ENCODE measurements around the gene GFRA1. TPM values are rescaled to one million over a fixed set of nuclear protein-coding genes. Genes with fewer than 3 reads are reported as not detected.

GFRA1 gene
- total and polyA plus RNA-seq, 5 donors: 2.7 to 8.3 (median 6.8) TPM

- intact Hi-C loops (cut with DNase I): no loop called here
- peak; percentile 28 to 40 for ATAC-seq
These were observed 32.7 kb downstream of the GFRA1 start for GRCh38 chr10:116240157-116240950.

DNA sequence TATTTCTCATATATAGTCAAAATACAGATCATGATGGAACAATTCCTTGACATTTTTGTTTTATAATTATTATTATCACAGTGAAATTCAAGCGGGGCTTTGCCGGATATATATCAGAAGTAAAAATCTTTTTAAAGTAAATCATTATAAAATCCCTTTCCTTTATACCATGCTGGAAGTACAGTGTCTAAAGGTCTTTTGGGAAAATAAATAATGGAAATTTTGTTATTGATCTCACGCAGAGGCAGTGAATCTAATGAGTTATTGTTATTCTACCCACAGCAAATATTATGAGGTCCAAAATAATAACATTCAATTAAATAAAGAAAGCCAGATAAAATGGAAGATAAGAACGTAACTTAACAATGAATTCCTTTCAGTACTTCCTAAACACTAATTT, 33.8 kb downstream of the GFRA1 start:
- Histone ChIP-seq H3K27ac (ENCODE audit: low read length) (no peak overlapping the region), H3K9me3 (ENCODE audit: control insufficient read depth, low read length) (no peaks in the 10 kb centered on the region), H3K27me3 (ENCODE audit: control insufficient read depth, insufficient read depth) (no peaks in the 10 kb centered on the region), H3K4me1 (ENCODE audit: control insufficient read depth, insufficient read depth, low read length) (no peaks in the 10 kb centered on the region), H3K4me3 (ENCODE audit: low read length) (no peak overlapping the region)
- intact Hi-C loops (cut with DNase I): no loop called here
- ATAC-seq (no peak), DNase-seq (no peak)
- WGBS: 80% methylated on average over 4 of the region's 4 CpGs

More at GRCh38 chr10:116240157-116240950, 32.7 kb downstream of the GFRA1 start:
- no peaks in the 10 kb centered on the region for H3K9me3 ChIP-seq (ENCODE audit: control insufficient read depth, low read length)
- H3K4me3 ChIP-seq (ENCODE audit: low read length): no peak overlapping the region
- DNase-seq: peak in 1 of 3 donors; percentile 58
- WGBS: 80% methylated on average over 13 of the region's 13 CpGs
- no peak overlapping the region for H3K27ac ChIP-seq (ENCODE audit: low read length)
- no peaks in the 10 kb centered on the region for H3K4me1 ChIP-seq (ENCODE audit: control insufficient read depth, insufficient read depth, low read length)
- no peaks in the 10 kb centered on the region for H3K27me3 ChIP-seq (ENCODE audit: control insufficient read depth, insufficient read depth)

GRCh38 chr10:116237970-116238369, 35.0 kb downstream of the GFRA1 start:
- Histone ChIP-seq H3K27me3 (ENCODE audit: control insufficient read depth, insufficient read depth) (no peaks in the 10 kb centered on the region), H3K4me1 (ENCODE audit: control insufficient read depth, insufficient read depth, low read length) (peaks cover 3% of the 10 kb centered on the region), H3K4me3 (ENCODE audit: low read length) (no peak overlapping the region), H3K9me3 (ENCODE audit: control insufficient read depth, low read length) (no peaks in the 10 kb centered on the region), H3K27ac (ENCODE audit: low read length) (no peak overlapping the region)
- intact Hi-C loops (cut with DNase I): no loop called here
- no peak for DNase-seq
- ATAC-seq: no peak
- 88% methylated on average over 15 of the region's 15 CpGs for WGBS

DNA sequence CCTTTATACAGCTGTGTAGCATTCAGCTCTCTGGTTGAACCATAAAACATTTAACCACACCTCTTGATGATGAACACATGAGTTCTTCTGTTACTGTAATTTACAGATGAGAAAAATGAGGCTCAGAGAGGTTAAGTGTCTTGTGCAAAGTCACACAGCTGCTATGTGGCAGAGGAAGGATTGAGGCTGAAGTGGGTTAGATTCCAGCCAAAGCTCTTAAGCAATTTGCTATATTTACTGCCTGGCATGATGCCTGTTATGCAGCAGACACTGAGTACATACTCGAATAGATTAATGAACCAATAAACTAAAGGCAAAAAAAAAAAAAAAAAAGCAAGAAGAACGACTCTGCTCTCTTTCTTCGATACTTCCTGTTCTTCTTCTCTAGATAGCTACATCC, 35.7 kb downstream of the GFRA1 start:
- intact Hi-C loops (cut with DNase I): no loop called here
- WGBS: 51% methylated on average over 3 of the region's 3 CpGs
- H3K27ac ChIP-seq (ENCODE audit: low read length): no peak overlapping the region
- H3K4me3 ChIP-seq (ENCODE audit: low read length): no peak overlapping the region
- ATAC-seq: no peak
- no peaks in the 10 kb centered on the region for H3K9me3 ChIP-seq (ENCODE audit: control insufficient read depth, low read length)
- DNase-seq: no peak
- H3K4me1 ChIP-seq (ENCODE audit: control insufficient read depth, insufficient read depth, low read length): peaks cover 3% of the 10 kb centered on the region
- H3K27me3 ChIP-seq (ENCODE audit: control insufficient read depth, insufficient read depth): no peaks in the 10 kb centered on the region

DNA sequence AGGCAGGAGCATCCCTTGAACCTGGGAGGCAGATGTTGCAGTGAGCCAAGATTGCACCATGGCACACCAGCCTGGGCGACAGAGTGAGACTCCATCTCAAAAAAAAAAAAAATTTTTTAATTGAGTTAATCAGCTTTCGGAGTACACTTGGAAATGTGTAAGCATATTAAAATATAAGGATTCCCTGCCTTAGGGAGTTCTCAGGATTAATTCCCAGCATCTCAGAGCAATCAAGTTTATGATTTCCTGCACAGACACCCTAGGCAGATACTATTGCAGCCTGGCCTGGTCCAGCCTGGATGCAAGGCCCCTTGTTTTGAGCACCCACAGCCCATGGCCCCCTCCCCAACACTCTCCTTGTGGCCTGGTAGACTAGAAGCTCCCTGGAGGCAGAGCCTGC, 39.8 kb downstream of the GFRA1 start:
- no peak for ATAC-seq
- Histone ChIP-seq H3K9me3 (ENCODE audit: control insufficient read depth, low read length) (no peaks in the 10 kb centered on the region), H3K27ac (ENCODE audit: low read length) (no peak overlapping the region), H3K27me3 (ENCODE audit: control insufficient read depth, insufficient read depth) (no peaks in the 10 kb centered on the region), H3K4me1 (ENCODE audit: control insufficient read depth, insufficient read depth, low read length) (peaks cover 3% of the 10 kb centered on the region), H3K4me3 (ENCODE audit: low read length) (no peak overlapping the region)
- intact Hi-C loops (cut with DNase I): no loop called here
- no peak for DNase-seq
- 92% methylated on average over 2 of the region's 2 CpGs for WGBS

- H3K27me3 ChIP-seq (ENCODE audit: control insufficient read depth, insufficient read depth): no peaks in the 10 kb centered on the region
- no peak for DNase-seq
- no peaks in the 10 kb centered on the region for H3K9me3 ChIP-seq (ENCODE audit: control insufficient read depth, low read length)
- no peak overlapping the region for H3K4me3 ChIP-seq (ENCODE audit: low read length)
- peaks cover 3% of the 10 kb centered on the region for H3K4me1 ChIP-seq (ENCODE audit: control insufficient read depth, insufficient read depth, low read length)
- 28% methylated on average over 2 of the region's 2 CpGs for WGBS
- H3K27ac ChIP-seq (ENCODE audit: low read length): no peak overlapping the region
- intact Hi-C loops (cut with DNase I): no loop called here
- peak in 1 of 2 donors; percentile 52 for ATAC-seq
These were observed 40.4 kb downstream of the GFRA1 start for GRCh38 chr10:116232613-116233012.

DNA sequence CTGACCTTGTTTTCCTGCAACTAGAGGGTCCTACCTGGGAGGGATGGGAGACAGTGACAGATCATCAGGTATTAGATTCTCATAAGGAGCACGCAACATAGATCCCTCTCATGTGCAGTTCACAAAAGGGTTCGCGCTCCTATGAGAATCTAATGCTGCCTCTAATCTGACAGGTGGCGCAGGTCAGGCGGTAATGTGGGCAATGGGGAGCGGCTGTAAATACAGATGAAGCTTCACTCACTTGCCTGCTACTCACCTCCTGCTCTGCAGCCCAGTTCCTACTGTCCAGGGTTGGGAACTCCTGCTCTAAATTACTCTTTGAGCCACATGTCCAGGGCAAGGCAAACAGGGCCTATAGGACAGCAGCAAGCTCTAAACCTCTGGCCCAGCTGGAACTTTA, 46.2 kb downstream of the GFRA1 start:
- ATAC-seq: no peak
- WGBS: 95% methylated on average over 6 of the region's 6 CpGs

GRCh38 chr10:116226053-116226452, 47.0 kb downstream of the GFRA1 start:
- Histone ChIP-seq H3K4me3 (ENCODE audit: low read length) (no peak overlapping the region), H3K4me1 (ENCODE audit: control insufficient read depth, insufficient read depth, low read length) (no peaks in the 10 kb centered on the region), H3K9me3 (ENCODE audit: control insufficient read depth, low read length) (no peaks in the 10 kb centered on the region), H3K27ac (ENCODE audit: low read length) (no peak overlapping the region), H3K27me3 (ENCODE audit: control insufficient read depth, insufficient read depth) (no peaks in the 10 kb centered on the region)
- WGBS: 84% methylated on average over 5 of the region's 5 CpGs
- DNase-seq (no peak), ATAC-seq (no peak)
- intact Hi-C loops (cut with DNase I): no loop called here

More for the DNA sequence above, 46.2 kb downstream of the GFRA1 start:
- H3K4me3 ChIP-seq (ENCODE audit: low read length): no peak overlapping the region
- no peak overlapping the region for H3K27ac ChIP-seq (ENCODE audit: low read length)
- intact Hi-C loops (cut with DNase I): no loop called here
- H3K27me3 ChIP-seq (ENCODE audit: control insufficient read depth, insufficient read depth): no peaks in the 10 kb centered on the region
- DNase-seq: no peak
- no peaks in the 10 kb centered on the region for H3K9me3 ChIP-seq (ENCODE audit: control insufficient read depth, low read length)
- no peaks in the 10 kb centered on the region for H3K4me1 ChIP-seq (ENCODE audit: control insufficient read depth, insufficient read depth, low read length)

- no peak overlapping the region for H3K4me3 ChIP-seq (ENCODE audit: low read length)
- DNase-seq: no peak
- H3K9me3 ChIP-seq (ENCODE audit: control insufficient read depth, low read length): no peaks in the 10 kb centered on the region
- no peak for ATAC-seq
- intact Hi-C loops (cut with DNase I): no loop called here
- 92% methylated on average over 3 of the region's 3 CpGs for WGBS
- no peaks in the 10 kb centered on the region for H3K27me3 ChIP-seq (ENCODE audit: control insufficient read depth, insufficient read depth)
- no peaks in the 10 kb centered on the region for H3K4me1 ChIP-seq (ENCODE audit: control insufficient read depth, insufficient read depth, low read length)
- H3K27ac ChIP-seq (ENCODE audit: low read length): no peak overlapping the region
These were observed 49.7 kb downstream of the GFRA1 start for GRCh38 chr10:116223289-116223688.

DNA sequence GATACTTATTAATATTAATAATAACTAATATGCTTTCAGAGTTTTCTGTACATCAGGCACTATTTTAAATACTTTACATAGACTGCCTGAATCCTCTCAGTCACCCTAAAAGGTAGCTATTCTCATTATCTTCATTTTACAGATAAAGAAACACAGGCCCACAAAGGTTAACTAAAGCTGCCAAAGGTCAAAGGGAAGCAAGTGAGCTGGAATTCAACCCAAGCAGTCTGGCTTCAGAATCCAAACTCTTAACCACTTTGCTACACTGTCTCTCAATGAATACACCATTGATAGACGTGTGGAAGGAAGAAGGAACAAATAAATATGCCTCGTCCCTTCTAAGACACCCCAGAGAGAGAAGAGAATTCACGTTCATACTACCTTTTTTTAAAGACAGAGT, 52.0 kb downstream of the GFRA1 start:
- Histone ChIP-seq H3K27ac (ENCODE audit: low read length) (no peak overlapping the region), H3K27me3 (ENCODE audit: control insufficient read depth, insufficient read depth) (no peaks in the 10 kb centered on the region), H3K4me3 (ENCODE audit: low read length) (no peak overlapping the region), H3K9me3 (ENCODE audit: control insufficient read depth, low read length) (no peaks in the 10 kb centered on the region), H3K4me1 (ENCODE audit: control insufficient read depth, insufficient read depth, low read length) (no peaks in the 10 kb centered on the region)
- intact Hi-C loops (cut with DNase I): no loop called here
- ATAC-seq (no peak), DNase-seq (no peak)
- WGBS: 75% methylated on average over 3 of the region's 3 CpGs

DNA sequence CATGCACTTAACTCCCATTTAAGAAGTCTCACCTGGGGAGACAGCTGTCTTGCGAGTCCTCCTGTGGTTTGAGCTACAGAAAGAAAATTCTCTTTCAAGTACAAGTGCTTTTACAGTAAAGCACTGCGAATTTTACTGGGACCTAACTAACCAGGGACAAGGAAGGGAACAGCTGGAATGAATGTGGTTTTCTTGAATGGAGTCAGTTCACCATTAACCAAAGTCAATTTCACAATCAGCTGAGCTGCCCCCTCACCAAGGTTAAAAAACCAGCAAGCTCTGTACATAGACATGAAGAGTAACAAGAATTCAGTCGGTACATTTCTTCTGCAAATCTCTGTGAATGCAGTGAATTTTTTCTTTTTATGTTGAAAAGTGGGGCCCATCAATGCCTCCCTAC, 56.3 kb downstream of the GFRA1 start:
- DNase-seq (no peak), ATAC-seq (no peak)
- 90% methylated on average over 3 of the region's 3 CpGs for WGBS
- no peaks in the 10 kb centered on the region for H3K4me1 ChIP-seq (ENCODE audit: control insufficient read depth, insufficient read depth, low read length)
- no peaks in the 10 kb centered on the region for H3K9me3 ChIP-seq (ENCODE audit: control insufficient read depth, low read length)
- H3K27ac ChIP-seq (ENCODE audit: low read length): no peak overlapping the region
- H3K27me3 ChIP-seq (ENCODE audit: control insufficient read depth, insufficient read depth): no peaks in the 10 kb centered on the region
- no peak overlapping the region for H3K4me3 ChIP-seq (ENCODE audit: low read length)
- intact Hi-C loops (cut with DNase I): no loop called here

- Histone ChIP-seq H3K4me3 (ENCODE audit: low read length) (no peak overlapping the region), H3K9me3 (ENCODE audit: control insufficient read depth, low read length) (no peaks in the 10 kb centered on the region), H3K27ac (ENCODE audit: low read length) (no peak overlapping the region), H3K4me1 (ENCODE audit: control insufficient read depth, insufficient read depth, low read length) (peaks cover 2% of the 10 kb centered on the region), H3K27me3 (ENCODE audit: control insufficient read depth, insufficient read depth) (no peaks in the 10 kb centered on the region)
- 59% methylated on average over 5 of the region's 5 CpGs for whole genome bisulfite sequencing
- intact Hi-C loops (cut with DNase I): no loop called here
- ATAC-seq (no peak), DNase-seq (no peak)
These were observed 57.4 kb downstream of the GFRA1 start for GRCh38 chr10:116215651-116216050.
